LNCaP clone FGC (cell line): ENCODE measurements around the gene TMEM94.

ENCODE experiments used
- DNase-seq: peaks from one replicate; pipeline ENCODE4 v3.0.0-alpha.2; 2011; ENCODE audit warnings: low read depth
- H3K4me3 ChIP-seq: 2 replicates; pipeline ENCODE4 v1.5.1; 2011; ENCODE audit warnings: mild to moderate bottlenecking, low read depth, low read length, control low read depth
- TF ChIP-seq, protein P1 (sequence below): IDR thresholded peaks from 2 replicates; pipeline ENCODE4 v1.5.1; 2012; ENCODE audit warnings: mild to moderate bottlenecking; ENCODE audit not compliant: control insufficient read depth, insufficient read depth; ENCODE audit errors: extremely low read depth

The TMEM94 gene

DNA sequence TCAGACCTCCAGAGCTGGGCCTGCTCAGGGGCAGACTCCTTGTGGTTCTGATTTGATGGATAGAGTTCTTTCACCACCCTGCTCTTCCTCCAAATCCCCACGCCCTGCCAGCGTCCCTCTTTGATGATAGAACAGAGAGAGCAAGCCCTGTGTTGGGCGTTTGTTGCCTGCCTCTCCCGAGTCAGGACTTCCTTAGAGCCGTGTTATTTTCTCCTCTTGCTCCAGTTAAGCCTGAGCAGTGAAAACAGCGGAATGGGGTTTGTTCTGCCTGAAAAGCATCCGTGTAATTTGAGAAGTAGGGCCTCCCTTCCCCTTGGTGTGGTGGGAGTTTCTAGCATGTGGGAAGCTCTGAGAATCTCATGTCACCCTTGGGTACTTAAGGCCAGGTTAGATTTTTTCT lies 22.1 kb downstream of the TMEM94 start:
- TF ChIP-seq, protein P1, sequence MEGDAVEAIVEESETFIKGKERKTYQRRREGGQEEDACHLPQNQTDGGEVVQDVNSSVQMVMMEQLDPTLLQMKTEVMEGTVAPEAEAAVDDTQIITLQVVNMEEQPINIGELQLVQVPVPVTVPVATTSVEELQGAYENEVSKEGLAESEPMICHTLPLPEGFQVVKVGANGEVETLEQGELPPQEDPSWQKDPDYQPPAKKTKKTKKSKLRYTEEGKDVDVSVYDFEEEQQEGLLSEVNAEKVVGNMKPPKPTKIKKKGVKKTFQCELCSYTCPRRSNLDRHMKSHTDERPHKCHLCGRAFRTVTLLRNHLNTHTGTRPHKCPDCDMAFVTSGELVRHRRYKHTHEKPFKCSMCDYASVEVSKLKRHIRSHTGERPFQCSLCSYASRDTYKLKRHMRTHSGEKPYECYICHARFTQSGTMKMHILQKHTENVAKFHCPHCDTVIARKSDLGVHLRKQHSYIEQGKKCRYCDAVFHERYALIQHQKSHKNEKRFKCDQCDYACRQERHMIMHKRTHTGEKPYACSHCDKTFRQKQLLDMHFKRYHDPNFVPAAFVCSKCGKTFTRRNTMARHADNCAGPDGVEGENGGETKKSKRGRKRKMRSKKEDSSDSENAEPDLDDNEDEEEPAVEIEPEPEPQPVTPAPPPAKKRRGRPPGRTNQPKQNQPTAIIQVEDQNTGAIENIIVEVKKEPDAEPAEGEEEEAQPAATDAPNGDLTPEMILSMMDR: no peak
- DNase-seq: no peak
- H3K4me3 ChIP-seq: no peak overlapping the region

DNA sequence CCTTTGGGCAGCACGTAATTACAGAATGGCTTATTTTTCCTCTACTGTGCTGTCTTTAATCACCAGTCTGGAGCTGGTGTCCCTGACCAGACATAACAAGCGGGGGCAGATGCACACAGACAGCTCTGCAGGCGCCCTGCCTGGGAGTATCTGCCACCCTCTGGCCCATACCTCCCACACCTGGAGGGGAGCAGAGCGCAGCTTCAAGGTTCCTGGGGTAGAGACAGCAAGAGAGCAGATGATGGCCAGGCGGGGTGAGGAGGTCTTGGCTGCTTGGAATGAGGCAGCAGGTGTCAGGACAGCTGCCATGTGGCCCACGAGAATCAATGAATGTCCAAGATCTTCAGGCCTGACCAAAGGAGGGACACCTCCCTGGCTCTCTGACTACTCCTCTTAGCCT lies 23.8 kb downstream of the TMEM94 start:
- TF ChIP-seq, protein P1: no peak
- H3K4me3 ChIP-seq: no peak overlapping the region
- no peak for DNase-seq

DNA sequence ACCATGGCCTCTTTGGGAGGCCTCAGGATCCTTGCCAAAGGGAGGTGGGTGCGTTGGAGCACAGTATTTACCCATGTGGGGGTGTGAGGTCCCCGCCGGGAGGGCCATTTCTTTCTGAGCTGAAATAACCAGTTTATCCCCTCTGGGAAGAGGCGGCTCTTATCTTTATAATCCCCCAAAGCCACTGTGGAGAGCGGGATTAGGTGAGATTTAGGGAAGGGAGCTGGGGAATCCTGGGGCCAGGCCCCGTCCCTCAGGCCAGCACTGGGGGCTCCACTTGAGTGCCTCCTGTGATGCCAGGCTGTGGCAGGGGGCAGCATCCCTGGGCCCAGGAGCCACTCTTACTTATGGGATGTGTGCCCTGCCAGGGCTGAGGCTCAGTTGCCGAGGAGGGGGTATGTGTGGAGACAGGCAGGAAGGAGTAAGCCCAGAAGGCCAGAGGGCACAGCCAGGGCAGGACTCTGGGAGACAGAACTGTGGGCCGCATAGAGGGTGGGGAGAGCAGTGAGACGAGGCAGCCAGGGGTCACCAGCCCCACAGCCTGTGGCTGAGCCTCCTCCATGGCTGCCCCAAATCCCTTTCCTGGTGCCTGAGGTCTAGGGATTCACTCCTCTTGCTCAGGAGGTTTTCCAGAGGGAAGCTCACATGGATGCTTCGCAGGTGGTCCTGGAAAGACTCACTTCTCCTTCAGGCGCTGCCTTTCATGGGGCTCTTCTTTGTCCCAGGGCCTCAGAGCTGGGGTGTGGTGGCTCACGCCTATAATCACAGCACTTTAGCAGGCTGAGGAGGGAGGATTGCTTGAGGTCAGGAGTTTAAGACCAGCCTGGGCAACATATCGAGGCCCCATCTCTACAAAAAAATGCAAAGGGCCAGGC lies 25.0 kb downstream of the TMEM94 start:
- TF ChIP-seq, protein P1: no peak
- no peak overlapping the region for H3K4me3 ChIP-seq
- no peak for DNase-seq

DNA sequence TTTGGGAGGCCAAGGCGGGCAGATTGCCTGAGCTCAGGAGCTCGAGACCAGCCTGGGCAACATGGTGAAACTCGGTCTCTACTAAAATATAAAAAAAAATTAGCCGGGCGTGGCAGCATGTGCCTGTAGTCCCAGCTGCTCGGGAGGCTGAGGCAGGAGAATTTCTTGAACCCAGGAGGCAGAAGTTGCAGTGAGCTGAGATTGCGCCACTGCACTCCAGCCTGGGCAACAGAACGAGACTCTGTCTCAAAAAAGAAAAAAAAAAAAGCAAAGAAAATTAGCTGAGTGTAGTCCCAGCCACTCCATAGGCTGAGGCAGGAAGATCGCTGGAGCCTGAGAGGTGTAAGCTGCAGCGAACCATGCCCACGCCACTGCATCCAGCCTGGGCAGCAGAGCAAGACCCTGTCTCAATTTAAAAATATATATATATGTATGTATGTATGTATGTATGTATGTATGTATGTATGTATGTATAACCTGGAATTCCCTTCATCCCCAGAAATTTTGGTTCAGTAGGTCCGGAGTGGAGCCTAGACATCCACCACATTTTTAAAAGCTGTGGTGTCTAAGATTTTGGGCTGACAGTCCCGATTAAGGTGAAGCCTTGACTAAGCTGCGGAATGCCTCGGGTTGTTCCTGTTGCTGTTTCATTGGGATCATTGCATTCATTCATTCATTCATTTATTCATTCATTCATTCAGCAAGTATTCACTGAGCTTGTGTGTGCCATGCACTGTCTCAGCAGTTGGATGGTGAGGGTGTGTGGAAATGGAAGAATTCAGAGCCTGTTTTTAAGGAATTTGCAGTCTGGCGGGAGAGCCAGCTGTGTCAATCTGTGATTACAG lies 25.9 kb downstream of the TMEM94 start:
- H3K4me3 ChIP-seq: no peak overlapping the region
- TF ChIP-seq, protein P1: no peak
- no peak for DNase-seq

DNA sequence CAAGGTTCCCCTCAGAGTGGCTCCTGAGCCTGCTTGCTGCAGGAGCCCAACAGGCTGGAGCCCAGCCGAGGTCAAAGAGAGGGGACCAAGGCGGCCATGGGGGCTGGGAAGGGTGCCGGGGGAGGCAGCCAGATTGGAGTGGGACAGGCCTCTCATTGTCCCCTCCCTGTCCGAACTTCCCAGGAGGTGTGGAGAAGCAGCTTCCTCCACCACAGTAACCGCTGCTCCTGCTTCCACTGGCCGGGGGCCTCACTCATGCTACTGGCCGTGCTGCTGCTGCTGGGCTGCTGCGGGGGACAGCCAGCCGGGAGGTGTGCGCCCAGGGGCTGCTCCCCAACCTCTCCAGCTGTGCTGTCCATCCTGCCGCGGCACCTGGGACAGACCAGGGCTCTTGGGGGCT lies 29.3 kb downstream of the TMEM94 start:
- TF ChIP-seq, protein P1: no peak
- no peak for DNase-seq
- H3K4me3 ChIP-seq: no peak overlapping the region

DNA sequence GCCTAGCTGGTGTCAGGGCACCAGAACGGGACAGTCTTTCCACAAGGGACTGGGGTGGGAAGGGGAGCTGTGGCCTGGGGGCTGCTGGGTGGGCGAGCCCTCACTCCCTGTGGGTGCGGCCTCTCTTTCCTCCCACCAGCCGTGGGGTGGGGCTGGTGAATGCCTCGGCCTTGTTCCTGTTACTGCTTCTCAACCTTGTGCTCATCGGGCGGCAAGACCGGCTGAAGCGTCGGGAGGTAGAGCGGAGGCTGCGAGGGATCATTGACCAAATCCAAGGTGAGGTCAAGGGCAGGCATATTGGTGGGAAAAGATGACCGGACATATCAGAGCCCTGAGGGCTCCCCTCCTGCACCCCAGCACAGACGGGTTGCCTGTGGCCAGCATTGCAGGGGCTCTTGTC lies 29.7 kb downstream of the TMEM94 start:
- TF ChIP-seq, protein P1: no peak

More for the DNA sequence above, 29.7 kb downstream of the TMEM94 start:
- H3K4me3 ChIP-seq: no peak overlapping the region
- no peak for DNase-seq
